ENCODE data around the gene WNT8A.

The WNT8A gene

DNA sequence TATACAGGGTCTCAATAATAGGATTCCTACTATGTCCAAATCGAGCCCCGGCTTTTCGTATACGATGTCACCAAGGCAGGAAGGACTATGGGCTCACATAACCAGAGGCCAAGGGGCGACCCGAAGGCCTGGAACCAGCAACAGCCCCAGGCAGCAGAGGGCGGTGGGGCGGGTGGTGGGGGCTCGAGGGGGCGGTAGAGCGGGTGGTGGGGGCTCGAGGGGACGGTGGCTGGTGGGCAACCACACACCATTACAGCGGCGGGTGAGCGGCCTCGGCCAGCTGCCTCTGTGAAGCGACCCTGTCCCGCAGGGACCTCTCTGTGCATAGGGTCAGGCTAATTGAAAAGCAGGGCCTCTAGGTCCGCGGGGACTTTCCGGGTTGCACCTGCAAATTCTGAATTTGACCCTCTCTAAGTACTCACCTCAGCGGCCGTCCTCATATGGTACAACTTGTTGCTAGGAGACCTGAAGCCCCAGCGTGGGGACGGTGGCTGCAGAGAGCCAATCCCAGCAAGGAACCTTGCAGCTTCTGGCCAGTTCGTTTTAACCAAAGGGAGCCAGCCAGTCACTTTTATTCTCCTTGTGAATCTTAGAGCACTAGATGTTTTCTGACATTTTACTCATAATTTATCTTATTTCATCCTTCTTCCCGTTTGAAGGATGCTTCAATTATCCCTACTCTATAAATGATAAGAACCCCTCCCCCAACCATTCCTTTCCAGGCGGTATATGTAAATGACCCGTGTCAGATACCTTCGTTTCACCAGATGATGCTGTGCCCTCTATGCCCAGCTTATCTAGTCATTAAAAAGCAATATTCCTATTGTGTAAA is 55.3 kb downstream of the WNT8A start, which contains the start of gene NME5:
TSS of gene NME5 (minus strand) at position 480 of the 832 bp plus-strand sequence. CDS start 648 bp downstream, outside the sequence.
- Mint-ChIP-seq H3K27me3 (peaks cover 23% of the 10 kb centered on the region), H3K9me3 (no peaks in the 10 kb centered on the region), H3K36me3 (no peaks in the 10 kb centered on the region), H3K4me1 (no peaks in the 10 kb centered on the region), H3K4me3 (no peak within 1 kb of the TSS), H3K27ac (no peak within 1 kb of the TSS)
- CTCF ChIA-PET: interaction anchor here (1.1 to 1.4 kb wide), 2 partner anchors 62 to 70 kb away, joined by 4 read pairs; no protein-coding TSS in a partner anchor
- DNase-seq: no peak

DNA sequence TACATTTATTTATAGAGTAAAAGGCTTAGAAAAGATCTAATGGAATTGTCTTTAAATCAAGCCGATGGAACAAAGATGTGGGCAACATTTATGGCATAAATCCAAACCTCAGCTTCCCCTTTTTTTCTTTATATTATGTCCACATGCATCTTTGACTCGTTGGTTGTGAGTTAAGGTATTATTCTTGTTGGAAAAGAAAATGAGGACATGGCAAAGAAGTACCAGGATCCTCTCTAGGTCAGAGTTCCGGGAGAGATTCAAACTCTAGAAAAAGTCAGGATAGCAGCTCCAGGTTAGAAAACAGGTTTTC is 55.9 kb downstream of the WNT8A start:
- Mint-ChIP-seq H3K4me3 (no peak overlapping the region), H3K4me1 (no peaks in the 10 kb centered on the region), H3K27ac (no peak overlapping the region), H3K27me3 (peaks cover 23% of the 10 kb centered on the region), H3K36me3 (no peaks in the 10 kb centered on the region), H3K9me3 (no peaks in the 10 kb centered on the region)
- CTCF ChIA-PET: interaction anchor here (1.1 to 1.4 kb wide), 2 partner anchors 62 to 71 kb away, joined by 4 read pairs; no protein-coding TSS in a partner anchor
- no peak for DNase-seq

DNA sequence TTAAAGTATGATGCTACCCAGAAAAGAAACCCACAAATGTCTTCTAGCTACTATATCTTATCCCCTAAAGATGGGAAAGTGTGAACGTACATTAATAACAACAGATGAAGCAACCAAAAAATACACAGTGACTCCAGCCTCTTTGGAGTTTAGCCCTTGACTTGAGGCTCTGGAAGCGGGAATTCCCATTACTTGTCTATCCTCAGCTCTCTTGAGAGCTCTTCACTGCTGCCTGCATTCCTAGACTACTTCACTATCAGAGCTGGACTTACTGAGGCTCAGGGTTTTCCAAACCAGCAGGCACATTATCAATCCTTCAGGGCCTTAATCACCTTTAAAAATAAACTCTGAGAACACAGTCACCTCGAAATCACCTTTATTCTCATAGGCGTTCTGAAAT is 56.4 kb downstream of the WNT8A start:
- Mint-ChIP-seq H3K27ac (no peak overlapping the region), H3K9me3 (no peaks in the 10 kb centered on the region), H3K4me1 (no peaks in the 10 kb centered on the region), H3K36me3 (no peaks in the 10 kb centered on the region), H3K4me3 (no peak overlapping the region), H3K27me3 (peaks cover 23% of the 10 kb centered on the region)
- CTCF ChIA-PET: interaction anchor here (1.1 to 1.4 kb wide), 2 partner anchors 63 to 71 kb away, joined by 4 read pairs; no protein-coding TSS in a partner anchor
- no peak for DNase-seq

Measured in activated naive CD4-positive, alpha-beta T cell treated with anti-CD3 and anti-CD28 coated beads, Interleukin-2, amount 10 ng/mL, durations not matched to agents 7 days and 5 days (primary cell).